ENCODE data around the gene PER2.

GRCh38 chr2:238305965-238306671, 17.7 kb upstream of the PER2 start:
- TF ChIP-seq DPF2 (IDR thresholded peaks at IDR 0.05) (no peak), RBM34 (IDR thresholded peaks at IDR 0.05; ENCODE audit: borderline replicate concordance, insufficient read depth, low read length) (no peak), MAZ (CRISPR knock-in tag; conservative IDR thresholded peaks at IDR 0.05 in 1 of 2, IDR thresholded peaks at IDR 0.05 in 1 of 2) (no peak), PHF8 (IDR thresholded peaks at IDR 0.05; ENCODE audit: borderline replicate concordance, low read length) (no peak)

All from K562 (cell line).